OCI-LY3 (cell line): ENCODE results near the gene DNAH7.

Experiments
- H2AFZ ChIP-seq: fragments of 200-600, 300-600 bp; shearing (Covaris generic); 2 replicates; pipeline ENCODE4 v1.6.0; 2014; ENCODE audit warnings: antibody characterized with exemption, low read depth, low read length
- H3K27ac ChIP-seq: fragments of 200-600, 300-600 bp; sonication (generic); 2 replicates; pipeline ENCODE4 v1.5.1; 2014; ENCODE audit warnings: mild to moderate bottlenecking, low read length, moderate library complexity, mixed read lengths
- H3K27me3 ChIP-seq: fragments of 200-600, 300-600 bp; sonication (generic); 2 replicates; pipeline ENCODE4 v1.6.1; 2014; ENCODE audit warnings: low read depth, low read length, mixed read lengths
- H3K36me3 ChIP-seq: fragments of 200-600, 300-600 bp; sonication (generic); replicated peaks from 2 replicates; pipeline ENCODE3; 2014; ENCODE audit warnings: low read depth, low read length, mixed read lengths
- H3K4me1 ChIP-seq: fragments of 300-600, 200-600 bp; sonication (generic); 2 replicates; pipeline ENCODE4 v1.6.1; 2014; ENCODE audit warnings: low read length, mixed read lengths
- H3K4me2 ChIP-seq: fragments of 200-600, 300-600 bp; sonication (generic); 2 replicates; pipeline ENCODE4 v1.6.1; 2014; ENCODE audit warnings: low read length, mixed read lengths
- H3K4me3 ChIP-seq: fragments of 300-600, 200-600 bp; sonication (generic); 2 replicates; pipeline ENCODE4 v1.5.1; 2014; ENCODE audit warnings: antibody characterized with exemption, mild to moderate bottlenecking, low read length, moderate library complexity
- H3K79me2 ChIP-seq: fragments of 300-600, 200-600 bp; shearing (Covaris generic); 2 replicates; pipeline ENCODE4 v1.6.1; 2014; ENCODE audit warnings: mild to moderate bottlenecking, low read length, mixed read lengths
- H3K9ac ChIP-seq: fragments of 300-600, 200-600 bp; shearing (Covaris generic); 2 replicates; pipeline ENCODE4 v1.6.0; 2014; ENCODE audit warnings: mild to moderate bottlenecking, low read length, moderate library complexity
- H3K9me3 ChIP-seq: fragments of 200-600, 300-600 bp; shearing (Covaris generic); 2 replicates; pipeline ENCODE4 v1.6.1; 2014; ENCODE audit warnings: low read length, mixed read lengths; ENCODE audit not compliant: insufficient read depth
- H4K20me1 ChIP-seq: fragments of 200-600, 300-600 bp; sonication (generic); 2 replicates; pipeline ENCODE4 v1.6.1; 2016; ENCODE audit warnings: low read length, mixed read lengths; ENCODE audit not compliant: insufficient read depth
- EZH2phosphoT487 ChIP-seq: fragments of 200-600 bp; shearing (Covaris generic); IDR thresholded peaks from 2 replicates; pipeline ENCODE4 v1.6.1; 2018; ENCODE audit warnings: antibody characterized with exemption, mixed run types, low read depth
- TF ChIP-seq, protein P1 (sequence below): fragments of 200-600, 300-600 bp; sonication (generic); IDR thresholded peaks from 2 replicates; pipeline ENCODE4 v1.5.1; 2014; ENCODE audit warnings: antibody characterized with exemption, low read length, low read depth

DNAH7 gene

DNA sequence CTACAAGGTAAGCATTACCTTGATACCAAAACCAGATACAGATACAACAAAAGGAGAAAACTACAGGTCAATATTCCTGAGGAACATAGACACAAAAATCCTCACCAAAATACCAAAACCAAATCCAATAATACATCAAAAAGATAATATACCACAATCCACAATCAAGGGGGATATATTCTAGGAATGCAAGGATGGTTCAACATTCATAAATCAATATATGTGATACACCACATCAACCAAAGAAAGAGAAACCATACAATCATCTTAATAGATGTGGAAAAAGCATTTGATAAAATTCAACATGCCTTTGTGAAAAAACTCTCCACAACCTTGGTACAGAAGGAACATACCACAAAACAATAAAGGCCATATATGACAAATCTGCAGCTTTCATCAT lies 28.4 kb downstream of the DNAH7 start:
- H3K27ac ChIP-seq = no peak overlapping the region
- H3K36me3 ChIP-seq = peaks cover 5% of the 10 kb centered on the region
- TF ChIP-seq EZH2phosphoT487 = no peak
- TF ChIP-seq, protein P1, sequence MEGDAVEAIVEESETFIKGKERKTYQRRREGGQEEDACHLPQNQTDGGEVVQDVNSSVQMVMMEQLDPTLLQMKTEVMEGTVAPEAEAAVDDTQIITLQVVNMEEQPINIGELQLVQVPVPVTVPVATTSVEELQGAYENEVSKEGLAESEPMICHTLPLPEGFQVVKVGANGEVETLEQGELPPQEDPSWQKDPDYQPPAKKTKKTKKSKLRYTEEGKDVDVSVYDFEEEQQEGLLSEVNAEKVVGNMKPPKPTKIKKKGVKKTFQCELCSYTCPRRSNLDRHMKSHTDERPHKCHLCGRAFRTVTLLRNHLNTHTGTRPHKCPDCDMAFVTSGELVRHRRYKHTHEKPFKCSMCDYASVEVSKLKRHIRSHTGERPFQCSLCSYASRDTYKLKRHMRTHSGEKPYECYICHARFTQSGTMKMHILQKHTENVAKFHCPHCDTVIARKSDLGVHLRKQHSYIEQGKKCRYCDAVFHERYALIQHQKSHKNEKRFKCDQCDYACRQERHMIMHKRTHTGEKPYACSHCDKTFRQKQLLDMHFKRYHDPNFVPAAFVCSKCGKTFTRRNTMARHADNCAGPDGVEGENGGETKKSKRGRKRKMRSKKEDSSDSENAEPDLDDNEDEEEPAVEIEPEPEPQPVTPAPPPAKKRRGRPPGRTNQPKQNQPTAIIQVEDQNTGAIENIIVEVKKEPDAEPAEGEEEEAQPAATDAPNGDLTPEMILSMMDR = no peak
- H3K9ac ChIP-seq = no peak overlapping the region
- no peaks in the 10 kb centered on the region for H3K27me3 ChIP-seq
- H3K4me3 ChIP-seq = no peak overlapping the region
- H3K4me1 ChIP-seq = no peaks in the 10 kb centered on the region
- H3K9me3 ChIP-seq = peaks cover 16% of the 10 kb centered on the region
- H4K20me1 ChIP-seq = no peaks in the 10 kb centered on the region
- no peaks in the 10 kb centered on the region for H3K79me2 ChIP-seq
- no peak overlapping the region for H3K4me2 ChIP-seq
- H2AFZ ChIP-seq = no peak overlapping the region

DNA sequence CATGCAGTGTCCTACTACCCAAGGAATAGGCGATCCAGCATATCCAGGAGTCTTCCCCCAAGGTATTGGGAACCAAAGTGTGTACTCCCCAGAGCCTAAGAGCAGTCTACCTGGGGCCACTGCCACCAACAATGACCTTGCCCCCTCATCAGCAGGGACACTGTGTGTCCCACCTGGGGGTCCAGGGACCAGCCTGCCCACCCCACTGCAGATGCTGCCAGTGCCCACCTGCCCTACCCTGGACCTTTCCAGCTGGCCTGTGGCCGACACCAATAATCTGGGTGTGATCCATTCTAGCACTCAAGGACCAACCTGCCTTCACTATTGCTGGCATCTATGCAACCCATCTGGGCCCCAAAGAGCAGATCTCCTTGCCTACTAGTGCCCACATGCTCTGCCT lies 32.2 kb downstream of the DNAH7 start:
- H3K4me2 ChIP-seq = no peak overlapping the region
- H3K9me3 ChIP-seq = peaks cover 16% of the 10 kb centered on the region
- no peak overlapping the region for H2AFZ ChIP-seq
- H3K4me1 ChIP-seq = peaks cover 6% of the 10 kb centered on the region; the same call in 1 of the 2 replicates
- H3K4me3 ChIP-seq = no peak overlapping the region
- TF ChIP-seq, protein P1 = no peak
- no peak for TF ChIP-seq EZH2phosphoT487
- no peaks in the 10 kb centered on the region for H3K79me2 ChIP-seq
- no peak overlapping the region for H3K27ac ChIP-seq
- H3K27me3 ChIP-seq = no peaks in the 10 kb centered on the region
- no peaks in the 10 kb centered on the region for H4K20me1 ChIP-seq
- H3K9ac ChIP-seq = no peak overlapping the region
- H3K36me3 ChIP-seq = peaks cover 9% of the 10 kb centered on the region

DNA sequence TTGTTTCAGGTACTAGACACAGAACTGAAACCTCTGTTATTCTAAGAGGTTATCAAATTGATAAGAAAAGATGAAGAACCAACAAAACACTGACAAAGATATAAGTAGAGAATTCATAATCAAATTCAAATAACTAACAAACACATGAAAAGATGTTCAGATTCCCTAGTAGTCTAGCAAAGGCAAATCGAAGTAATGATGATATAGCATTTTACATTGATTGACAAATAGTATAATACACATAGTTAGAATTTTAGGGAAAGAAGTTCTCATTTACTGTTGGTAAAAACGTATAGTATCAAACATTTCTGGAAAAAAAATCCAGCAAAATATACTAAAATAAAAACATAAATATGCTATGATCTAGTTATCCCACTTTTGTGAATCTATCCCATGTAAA lies 50.6 kb downstream of the DNAH7 start:
- Histone ChIP-seq H3K27ac (no peak overlapping the region), H3K4me1 (no peaks in the 10 kb centered on the region), H2AFZ (no peak overlapping the region), H3K9me3 (no peaks in the 10 kb centered on the region), H3K27me3 (no peaks in the 10 kb centered on the region), H4K20me1 (no peaks in the 10 kb centered on the region), H3K4me2 (no peak overlapping the region), H3K4me3 (no peak overlapping the region), H3K79me2 (no peaks in the 10 kb centered on the region), H3K36me3 (no peaks in the 10 kb centered on the region), H3K9ac (no peak overlapping the region)
- TF ChIP-seq, protein P1 = no peak
- TF ChIP-seq EZH2phosphoT487 = no peak

DNA sequence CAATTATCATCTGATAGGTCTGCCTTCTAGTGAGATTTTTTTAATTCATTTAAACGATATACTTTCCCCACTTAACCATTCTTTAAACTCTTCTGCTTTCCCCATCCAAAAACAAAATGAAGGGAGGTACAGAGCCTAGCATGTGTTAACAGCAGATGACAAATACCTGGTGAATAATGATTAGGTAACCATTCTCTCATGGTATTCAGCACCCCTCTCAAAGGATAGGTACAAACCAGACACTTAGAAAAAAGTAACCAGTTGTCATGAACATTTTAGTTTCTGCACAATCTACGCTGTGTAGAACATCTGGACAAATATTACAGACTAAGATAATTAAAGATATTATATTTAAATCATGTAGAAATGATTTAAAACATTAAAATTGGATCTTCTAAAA lies 56.3 kb downstream of the DNAH7 start:
- Histone ChIP-seq H3K79me2 (no peaks in the 10 kb centered on the region), H3K36me3 (no peaks in the 10 kb centered on the region), H3K9me3 (no peaks in the 10 kb centered on the region), H3K4me1 (no peaks in the 10 kb centered on the region), H3K9ac (no peak overlapping the region), H2AFZ (no peak overlapping the region), H3K4me3 (no peak overlapping the region), H3K27ac (no peak overlapping the region), H3K27me3 (no peaks in the 10 kb centered on the region), H4K20me1 (no peaks in the 10 kb centered on the region), H3K4me2 (no peak overlapping the region)
- no peak for TF ChIP-seq EZH2phosphoT487
- TF ChIP-seq, protein P1 = no peak
